Embryonic facial prominence (tissue), 1 donor: ENCODE data around the gene SERPINH1.
A peak's percentile ranks its signal among the peaks of the same experiment; 100 is the strongest.

Experiments
- DNase-seq: peaks from one replicate; pipeline ENCODE4 v3.0.0-alpha.2; 2016; ENCODE audit errors: extremely low spot score

Gene SERPINH1

DNA sequence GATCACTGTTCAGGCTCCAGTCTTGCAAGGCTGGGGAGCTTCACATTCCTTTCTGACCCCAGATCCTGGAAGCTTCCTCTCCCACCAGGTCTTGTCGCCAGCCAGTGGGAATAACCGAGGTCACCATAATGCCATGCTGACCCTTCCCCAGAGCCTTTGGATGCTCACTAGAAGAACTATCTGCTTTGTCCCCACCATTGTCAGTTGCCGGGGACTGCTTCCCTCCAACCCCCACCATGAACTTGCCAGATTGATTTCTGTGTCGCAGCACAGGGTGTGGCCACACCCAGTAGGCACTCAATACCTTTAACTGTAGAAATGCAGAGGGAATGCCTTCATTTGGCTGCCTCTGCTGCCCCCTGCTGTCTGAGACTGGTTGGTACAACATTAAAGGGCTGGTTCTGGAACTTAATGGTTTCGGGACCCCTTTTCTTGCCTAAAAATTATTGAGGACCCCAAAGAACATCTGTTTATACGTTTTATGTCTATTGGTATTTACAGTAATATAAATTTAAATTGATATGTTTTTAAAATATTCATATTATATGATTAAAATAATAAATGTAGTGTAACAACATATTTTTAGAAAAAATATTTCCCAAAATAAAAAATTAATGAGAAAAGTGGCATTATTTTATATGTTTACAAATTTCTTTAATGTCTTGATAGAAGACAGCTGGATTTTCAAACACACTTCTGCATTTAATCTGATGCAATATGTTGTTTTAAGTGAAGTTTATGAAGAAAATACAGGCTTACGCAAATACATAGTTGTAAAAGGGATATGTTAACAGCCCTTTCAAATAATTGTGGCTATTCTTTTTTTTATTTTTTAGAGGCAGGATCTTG is 29.6 kb upstream of the SERPINH1 start:
- no peak for DNase-seq

DNA sequence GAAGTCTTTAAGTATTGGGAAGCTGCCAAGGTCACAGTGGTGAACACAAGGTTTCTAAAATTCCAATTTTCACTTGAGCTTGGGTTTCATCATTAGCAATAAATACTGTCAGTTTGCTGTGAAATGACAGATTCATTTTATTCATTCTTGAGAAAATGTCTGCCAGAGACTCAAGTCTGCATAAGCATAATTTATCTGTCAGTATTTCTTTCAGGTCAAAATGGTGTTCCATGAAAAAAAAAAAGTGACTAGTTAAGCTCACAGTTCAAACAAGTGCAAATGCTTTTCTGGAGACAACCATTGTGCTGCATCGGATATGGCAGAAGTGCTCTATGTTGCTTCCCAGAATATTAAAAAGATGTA is 28.2 kb upstream of the SERPINH1 start:
- DNase-seq, result no peak

GRCh38 chr11:75534259-75535069 is 27.6 kb upstream of the SERPINH1 start:
- DNase-seq, result no peak

- DNase-seq, result no peak
Measured at GRCh38 chr11:75535071-75535470, 27.0 kb upstream of the SERPINH1 start.

DNA sequence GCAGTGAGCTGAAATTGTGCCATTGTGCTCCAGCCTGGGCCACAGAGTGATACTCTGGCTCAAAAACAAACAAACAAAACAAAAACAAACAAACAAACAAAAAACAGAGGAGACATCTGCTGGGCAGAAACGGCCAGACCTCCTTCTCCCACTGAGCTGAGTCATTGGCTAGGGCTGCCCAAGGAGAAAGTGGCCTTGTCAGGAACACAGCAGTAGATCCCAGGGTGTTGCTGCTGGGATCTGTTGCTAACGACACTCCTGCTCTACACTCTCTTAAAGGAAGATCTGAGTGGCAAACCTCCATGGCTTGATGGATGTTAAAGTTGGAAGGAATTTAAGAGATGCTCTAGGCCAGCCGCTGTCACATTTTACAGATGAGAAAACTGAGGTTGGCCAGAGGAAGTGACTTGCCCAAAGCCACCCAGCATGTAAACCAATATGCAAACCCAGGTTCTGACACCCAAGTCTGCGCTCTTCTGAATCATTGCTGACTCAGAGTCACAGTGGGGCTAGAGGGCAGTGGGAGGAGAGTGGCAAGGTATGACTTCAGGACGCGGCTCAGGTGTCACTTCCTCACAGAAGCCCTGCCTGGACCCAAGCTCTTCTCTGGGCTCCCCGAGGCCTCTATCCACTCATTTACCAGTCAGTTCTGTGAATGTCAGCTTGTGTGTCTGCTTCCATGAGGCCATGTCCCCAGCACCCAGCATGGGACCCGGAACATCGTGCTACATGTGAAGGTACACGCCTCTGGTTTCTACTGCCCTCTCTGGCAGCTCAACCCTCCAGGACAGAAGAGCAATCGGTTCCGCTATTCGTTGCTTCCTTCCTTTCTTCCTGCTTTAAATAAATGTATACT is 25.0 kb upstream of the SERPINH1 start:
- DNase-seq, result no peak

GRCh38 chr11:75537740-75538139 is 24.3 kb upstream of the SERPINH1 start:
- no peak for DNase-seq

DNA sequence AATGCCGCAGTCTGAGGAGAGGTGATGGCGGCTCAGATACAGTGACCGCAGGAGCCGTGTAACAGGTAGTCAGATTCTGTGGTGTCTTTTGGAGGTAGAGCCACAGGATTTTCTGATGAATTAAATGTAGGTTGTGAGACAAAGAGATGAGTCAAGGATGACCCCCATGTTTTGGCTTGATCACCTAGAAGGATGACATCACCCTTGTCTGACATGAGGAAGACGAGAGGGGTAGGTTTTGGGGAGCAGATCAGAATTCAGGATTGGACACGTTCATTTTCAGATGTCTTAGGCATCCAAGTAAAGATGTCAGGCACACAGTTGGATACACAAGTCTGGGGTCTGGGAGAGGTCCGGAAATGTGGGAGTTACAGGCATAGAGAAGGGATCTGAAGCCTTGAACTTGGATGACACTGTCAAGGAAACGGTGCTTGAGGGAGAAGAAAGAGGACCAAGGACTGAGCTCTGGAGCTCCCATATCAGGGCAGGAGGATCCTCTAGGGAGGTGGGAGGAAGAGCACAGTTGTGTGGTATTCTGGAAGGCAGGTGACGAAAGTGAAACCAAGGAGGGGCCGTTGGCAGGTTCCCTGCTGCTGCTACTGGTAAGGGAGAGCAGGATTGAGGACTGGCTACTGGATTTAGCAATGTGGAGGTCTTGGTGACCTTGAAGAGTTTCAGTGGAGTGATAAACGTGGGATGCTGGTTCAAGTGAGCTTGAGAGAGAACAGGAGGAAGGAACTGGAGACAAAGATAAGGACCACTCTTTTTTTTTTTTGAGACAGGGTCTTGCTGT is 23.7 kb upstream of the SERPINH1 start:
- DNase-seq, result no peak

DNA sequence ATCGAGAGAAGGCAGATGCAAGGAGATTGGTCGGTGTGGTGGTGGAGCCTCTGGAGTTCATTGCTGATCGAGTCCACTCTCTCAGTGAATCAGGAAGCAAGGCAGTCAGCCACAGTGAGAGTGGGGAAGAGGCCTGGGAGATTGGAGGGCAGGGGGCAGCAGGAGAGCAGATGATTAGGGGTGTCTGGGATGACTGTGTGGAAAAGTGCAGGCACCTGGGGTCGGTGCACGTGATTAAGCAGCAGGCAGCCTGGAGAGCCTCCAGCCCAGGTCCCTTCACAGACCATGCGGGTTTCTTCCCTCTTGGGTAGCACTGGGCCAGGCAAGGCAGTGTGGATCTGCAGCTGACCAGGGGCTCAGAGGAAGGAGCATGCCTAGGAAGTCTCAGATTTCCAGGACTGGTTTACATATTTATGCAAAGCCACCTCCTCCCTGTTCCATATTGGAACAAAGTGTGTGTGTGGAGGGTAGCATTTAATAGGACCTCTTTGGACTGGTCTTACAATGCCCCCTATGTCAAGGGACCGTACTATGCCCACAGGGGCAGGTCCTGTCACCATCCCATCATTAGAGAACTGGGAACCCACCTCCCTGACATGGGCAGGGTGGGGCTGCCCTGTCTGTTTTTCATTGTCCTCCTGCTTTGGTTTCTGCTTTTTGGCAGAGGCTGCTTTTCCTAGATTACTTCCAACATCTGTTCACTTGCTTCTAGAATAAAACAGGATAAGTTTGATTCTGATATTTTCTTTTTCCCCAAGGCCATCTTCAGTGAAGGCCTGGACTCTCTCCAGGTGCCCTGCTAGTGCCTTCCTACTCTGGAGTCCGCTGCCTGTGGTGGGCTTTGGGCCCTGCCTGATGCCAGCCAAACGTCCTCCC is 22.4 kb upstream of the SERPINH1 start:
- DNase-seq, result no peak

- no peak for DNase-seq
Measured at GRCh38 chr11:75541193-75542087, 20.6 kb upstream of the SERPINH1 start.

- DNase-seq, result no peak
Measured at GRCh38 chr11:75542088-75542438, 20.0 kb upstream of the SERPINH1 start.

GRCh38 chr11:75543806-75544205 is 18.2 kb upstream of the SERPINH1 start:
- no peak for DNase-seq

- no peak for DNase-seq
Measured at GRCh38 chr11:75547177-75547576, 14.9 kb upstream of the SERPINH1 start.

GRCh38 chr11:75547617-75548058 is 14.4 kb upstream of the SERPINH1 start:
- DNase-seq, result no peak

DNA sequence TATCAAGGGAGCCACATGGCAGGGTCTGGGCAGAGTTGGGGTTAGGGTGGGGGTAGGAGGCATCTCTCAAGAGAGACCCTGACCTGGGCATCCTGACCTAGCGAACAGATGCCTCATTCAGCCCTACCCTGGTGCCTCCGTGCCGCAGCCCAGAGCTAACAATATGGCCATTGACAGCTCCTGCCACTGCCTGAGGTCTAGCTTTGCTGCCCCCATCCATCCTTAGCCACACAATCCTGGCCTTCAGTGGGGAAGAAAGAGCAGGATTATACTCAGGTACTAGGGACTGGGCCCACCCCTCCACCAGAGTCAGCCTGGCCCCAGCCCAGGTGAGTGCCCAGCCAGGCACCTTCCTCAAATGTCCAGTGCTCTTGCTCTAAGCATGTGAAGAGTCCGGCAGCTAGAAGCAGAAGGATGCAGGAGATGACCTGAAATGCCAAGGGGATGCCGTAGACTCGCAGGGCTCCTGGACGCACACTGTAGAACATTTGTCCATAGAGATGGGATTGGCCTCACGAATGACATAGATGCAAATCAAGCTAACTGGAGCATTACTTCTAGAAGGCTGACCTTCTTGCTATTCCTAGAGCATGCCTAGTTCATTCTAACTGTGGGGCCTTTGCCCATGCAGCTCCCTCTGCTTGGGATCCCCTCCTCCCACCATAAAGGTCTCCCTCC is 13.3 kb upstream of the SERPINH1 start:
- DNase-seq, result no peak

GRCh38 chr11:75549370-75549958 is 12.6 kb upstream of the SERPINH1 start:
- DNase-seq, result no peak

DNA sequence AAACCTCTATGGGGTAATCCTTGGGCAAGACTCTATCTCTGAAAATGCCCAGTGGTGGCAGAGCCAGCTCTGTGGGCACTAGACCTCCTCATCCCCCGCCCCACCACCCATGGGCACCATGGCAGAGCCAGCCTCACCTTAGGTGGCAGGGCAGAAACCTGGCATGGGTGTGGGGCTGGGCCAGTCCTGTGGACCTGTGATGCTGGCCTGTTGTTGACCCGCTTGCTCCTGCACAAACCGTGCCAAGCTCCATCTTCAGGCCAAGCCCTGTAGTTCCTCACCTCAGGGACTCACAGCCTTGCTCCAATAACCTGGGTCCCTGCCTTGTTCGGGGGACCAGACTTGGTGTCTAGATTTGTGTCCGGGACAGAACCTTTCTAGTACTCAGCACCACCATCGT is 8.9 kb upstream of the SERPINH1 start:
- no peak for DNase-seq

DNA sequence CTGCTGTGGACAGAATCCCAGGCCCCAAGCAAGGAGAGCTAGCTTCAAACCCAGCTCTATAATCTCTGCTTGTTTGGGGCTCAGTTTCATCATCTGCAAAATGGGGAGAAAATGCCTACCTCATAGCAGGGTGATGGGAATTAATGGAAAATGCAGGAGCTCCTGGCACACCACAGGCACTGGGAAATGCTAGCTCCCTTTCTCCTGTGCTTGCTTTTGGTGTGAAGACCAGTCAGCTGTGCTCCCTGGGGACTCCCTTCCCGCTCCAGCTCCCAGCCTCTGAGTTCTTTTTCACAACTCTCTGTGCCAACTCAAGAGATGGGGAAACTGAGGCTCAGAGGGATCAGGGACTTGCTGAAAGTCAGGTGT is 8.2 kb upstream of the SERPINH1 start:
- no peak for DNase-seq

DNA sequence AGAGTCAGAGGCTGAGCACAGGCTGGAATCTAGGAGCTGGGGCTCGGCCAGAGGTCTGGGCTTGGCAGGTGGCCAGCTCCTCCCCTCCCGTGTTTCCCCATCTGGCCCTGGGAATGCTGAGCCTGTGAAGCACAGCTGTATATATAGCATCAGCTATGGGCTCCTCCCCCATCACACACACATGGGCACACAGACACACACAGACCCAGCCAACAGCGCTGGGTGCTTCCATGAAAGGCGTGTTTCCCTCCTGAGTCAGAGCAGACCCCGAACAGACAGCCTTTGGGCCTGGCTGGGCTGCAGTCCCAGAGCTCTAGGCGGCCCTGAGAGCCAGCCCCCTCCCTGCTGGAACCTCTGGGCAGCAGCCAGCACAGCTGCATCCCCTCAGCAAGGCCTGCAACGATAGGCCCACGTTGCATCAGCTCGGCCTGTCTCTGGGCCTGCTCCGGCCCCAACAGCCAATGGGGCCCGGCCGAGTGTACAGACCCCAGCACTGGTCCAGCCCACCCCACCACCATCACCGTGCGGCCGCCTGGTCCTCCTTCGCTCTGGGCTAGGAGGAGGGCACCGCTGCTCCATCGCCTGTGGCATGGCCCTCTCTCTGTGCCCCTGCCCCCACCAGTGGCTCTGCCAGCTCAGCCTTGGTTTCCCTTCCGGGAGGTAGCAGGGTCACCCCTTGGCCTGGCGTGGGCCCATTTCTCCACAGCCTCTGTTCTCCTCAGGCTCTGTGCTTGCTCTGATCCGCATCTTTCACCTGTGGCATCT is 7.6 kb upstream of the SERPINH1 start:
- peak; percentile 89 for DNase-seq
